Stimulated activated CD8-positive, alpha-beta memory T cell treated with anti-CD3 and anti-CD28 coated beads, Interleukin-15, amount 100 ng/mL, for 4 hours (primary cell): ENCODE results near the gene NACA.
A peak's percentile ranks its signal among the peaks of the same experiment; 100 is the strongest.
"Not testable (repeated sequence)": the region's sequence is repeated elsewhere in the genome, so short reads cannot be mapped to it uniquely, and the experiment has no call there.

Source experiments
- DNase-seq, 2 donors: peaks; one replicate each; pipeline ENCODE4 v3.0.0-alpha.2; 2020; ENCODE audit warnings: low read depth in 2 of 2

NACA gene

DNA sequence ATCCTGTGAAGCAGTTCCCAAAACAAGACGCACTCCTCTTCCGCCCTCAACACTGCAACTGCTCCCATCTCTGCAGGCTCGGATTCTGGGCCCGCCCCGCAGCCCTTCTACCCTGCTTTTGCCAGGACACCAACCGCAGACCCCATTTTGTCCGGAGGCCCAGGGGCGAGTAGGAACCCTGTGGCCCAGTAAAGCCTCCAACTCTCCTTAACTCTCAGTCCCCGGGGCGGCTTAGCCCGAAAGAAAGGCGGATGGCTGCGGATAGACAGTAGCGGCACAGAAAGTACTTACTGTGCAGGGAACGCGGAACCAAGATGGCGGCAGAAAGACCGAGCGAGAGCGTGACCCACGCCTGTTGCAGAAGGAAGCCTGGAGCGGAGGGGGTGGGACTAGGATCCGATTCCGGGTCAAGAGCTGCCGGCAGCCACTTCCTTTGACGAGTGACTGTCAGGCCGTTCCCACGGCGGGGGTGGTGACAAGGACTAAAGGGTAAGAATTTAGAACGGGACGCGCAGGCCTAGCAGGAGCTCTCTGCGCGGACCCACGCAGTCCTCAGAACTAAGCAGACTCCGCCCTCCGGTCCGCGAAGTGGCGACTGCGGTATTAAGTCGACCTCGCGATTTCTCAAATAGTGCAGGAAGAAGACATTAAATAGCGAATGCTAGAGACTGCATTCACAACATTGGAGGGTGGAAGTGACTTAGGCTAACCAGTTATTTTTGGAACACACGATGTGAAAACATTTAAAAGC lies at the start of gene NACA:
Gene NACA (minus strand): TSS at position 328 of the 751 bp plus-strand sequence. CDS start 778 bp downstream, outside the sequence.
- peak; percentile 95 to 99 for DNase-seq

GRCh38 chr12:56773113-56773512 lies 48.0 kb upstream of the NACA start:
- no peak for DNase-seq

- no peak for DNase-seq
These were observed 47.5 kb upstream of the NACA start for GRCh38 chr12:56772625-56773024.

GRCh38 chr12:56769868-56770267 lies 44.8 kb upstream of the NACA start:
- DNase-seq, result no peak

GRCh38 chr12:56768424-56768823 lies 43.3 kb upstream of the NACA start:
- DNase-seq, result no peak

DNA sequence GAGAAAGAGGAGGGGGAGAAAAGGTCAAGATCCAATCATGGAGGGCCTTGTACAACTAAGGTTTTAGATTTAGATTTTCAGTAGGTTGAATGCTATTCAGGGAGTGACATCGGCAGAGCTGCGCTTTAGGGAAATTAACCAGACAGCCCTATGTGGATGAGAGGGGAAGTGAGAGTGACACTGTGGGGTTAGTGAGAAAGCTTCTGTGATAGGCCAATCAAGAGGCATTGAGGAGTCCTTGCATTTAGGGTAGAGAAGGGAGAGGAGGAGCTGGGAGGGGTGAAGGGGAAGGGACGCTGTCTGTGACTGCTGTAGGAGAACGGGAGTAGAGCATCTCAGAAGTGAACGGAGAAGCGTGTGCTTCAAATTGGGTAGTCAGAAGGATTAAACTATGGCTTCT lies 41.4 kb upstream of the NACA start:
- DNase-seq, result no peak

- DNase-seq, result no peak
These were observed 38.9 kb upstream of the NACA start for GRCh38 chr12:56763753-56764657.

DNA sequence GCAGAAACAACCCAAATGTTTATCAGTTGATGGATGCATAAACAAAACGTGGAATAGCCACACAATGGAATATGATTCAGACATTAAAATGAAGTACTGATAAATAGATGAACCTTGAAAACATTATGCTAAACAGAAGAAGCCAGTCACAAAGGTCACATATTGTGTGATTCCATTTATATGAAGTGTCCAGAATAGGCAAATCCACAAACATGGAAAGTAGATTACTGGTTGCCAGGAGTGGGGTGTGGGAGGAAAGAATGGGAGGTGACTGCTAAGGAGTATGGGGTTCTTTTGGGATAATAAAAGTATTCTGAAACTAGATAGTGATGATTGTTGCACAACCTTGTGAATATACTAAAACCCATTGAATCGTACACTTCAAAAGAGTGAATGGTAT lies 36.7 kb upstream of the NACA start:
- DNase-seq, result no peak

DNA sequence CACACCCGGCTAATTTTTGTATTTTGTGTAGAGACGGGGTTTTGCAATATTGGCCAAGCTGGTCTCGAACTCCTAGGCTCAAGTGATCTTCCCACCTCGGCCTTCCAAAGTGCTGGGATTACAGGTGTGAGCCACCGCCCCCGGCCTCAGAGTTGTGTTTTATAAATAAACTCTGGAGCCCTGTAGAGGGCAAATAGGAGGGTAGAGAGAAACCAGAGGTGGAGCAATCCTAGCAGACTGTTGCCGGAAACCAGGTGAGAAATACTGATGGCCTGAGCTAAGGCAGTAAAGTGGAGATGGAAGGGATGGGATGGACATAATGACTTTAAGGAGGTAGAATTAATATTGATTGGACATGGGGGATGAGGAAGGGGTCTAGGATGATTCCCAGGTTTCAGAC lies 35.4 kb upstream of the NACA start:
- no peak for DNase-seq

DNA sequence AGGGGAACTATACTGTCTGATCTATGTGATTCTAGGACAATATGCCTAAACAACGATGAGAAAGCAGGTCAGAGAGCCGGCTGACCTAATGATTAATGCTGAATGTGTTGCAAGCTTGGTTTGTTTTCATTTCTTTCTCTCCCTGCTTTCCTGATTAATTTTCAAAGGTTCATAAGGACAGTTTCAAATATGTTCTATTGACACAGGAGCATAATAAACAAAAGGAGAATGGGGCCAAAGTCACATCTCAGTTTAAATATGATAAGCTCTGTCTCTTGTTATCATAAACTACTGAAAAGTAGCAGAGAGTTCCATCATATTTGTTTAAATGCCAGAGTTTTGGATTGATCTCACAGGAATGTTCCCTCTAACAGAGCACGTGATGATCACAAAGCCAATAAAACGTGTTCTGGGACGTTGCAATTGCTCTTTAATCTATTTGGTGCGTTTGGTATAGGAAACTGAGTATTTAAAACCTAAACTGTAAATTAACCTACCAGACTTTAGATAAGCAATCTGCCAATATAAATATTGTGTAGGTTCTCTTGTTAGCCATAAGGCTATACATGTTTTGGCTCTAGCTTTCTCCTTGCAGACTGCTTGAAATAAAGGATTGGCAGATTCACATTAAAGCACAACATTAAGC lies 34.3 kb upstream of the NACA start:
- DNase-seq, result no peak

- DNase-seq, result no peak
These were observed 33.7 kb upstream of the NACA start for GRCh38 chr12:56758728-56759262.

DNA sequence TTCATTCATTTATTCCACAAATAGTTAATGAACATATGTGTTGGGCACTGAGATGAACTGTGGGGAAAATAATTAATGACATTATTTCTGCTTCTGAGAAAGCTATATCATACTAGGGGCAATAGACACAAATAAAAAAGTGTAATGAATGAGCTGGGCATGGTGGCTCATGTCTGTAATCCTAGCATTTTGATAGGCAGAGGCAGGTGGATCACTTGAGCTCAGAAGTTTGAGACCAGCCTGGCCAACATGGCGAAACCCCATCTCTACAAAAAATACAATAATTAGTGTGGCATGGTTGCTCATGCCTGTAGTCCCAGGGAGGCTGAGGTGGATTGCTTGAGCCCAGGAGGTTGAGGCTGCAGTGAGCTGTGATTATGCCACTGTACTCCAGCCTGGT lies 32.9 kb upstream of the NACA start:
- DNase-seq, result not testable (repeated sequence)

DNA sequence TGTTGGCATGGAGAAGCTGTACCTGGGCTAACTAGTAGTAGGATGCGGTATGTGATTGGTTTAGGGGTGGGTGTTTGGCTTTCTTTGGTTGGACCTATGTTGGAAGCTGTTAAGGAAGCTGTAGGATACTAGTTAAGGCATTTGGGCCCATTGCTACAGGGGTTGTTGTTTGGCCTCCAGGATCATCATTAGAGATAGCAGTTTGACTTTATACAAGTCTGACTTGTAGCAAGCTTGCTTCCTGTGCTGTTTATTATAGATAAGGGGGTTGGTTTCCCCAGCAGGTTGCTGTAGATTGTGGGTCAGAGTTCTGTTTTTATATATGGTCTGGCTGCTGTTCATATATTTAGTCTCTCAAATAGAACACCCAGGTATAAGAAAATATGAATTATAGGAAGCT lies 28.5 kb upstream of the NACA start:
- DNase-seq, result no peak

- DNase-seq, result peak; percentile 65 to 71
These were observed 26.9 kb upstream of the NACA start, which contains the start of gene PRIM1 for GRCh38 chr12:56751712-56752598. Gene PRIM1, minus strand, starts transcription at chr12:56752323. Its CDS starts 25 bp downstream, at chr12:56752298.

DNA sequence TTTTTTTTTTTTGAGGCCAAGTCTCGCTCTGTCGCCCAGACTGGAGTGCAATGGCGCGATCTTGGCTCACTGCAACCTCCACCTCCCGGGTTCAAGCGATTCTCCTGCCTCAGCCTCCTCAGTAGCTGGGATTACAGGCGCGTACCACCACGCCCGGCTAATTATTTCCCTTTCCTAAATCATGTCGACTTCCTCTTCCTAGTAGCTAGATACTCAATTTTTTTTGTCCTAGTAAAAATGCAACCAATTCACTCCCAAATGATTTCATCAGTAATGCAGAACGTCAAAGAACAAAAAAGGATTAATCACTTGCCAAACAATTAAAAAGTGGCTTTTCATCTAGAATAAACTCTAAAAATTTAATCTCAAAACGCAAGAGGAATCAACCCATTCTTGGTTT lies 25.5 kb upstream of the NACA start:
- not testable (repeated sequence) for DNase-seq

- DNase-seq, result no peak
These were observed 24.8 kb upstream of the NACA start for GRCh38 chr12:56749853-56750252.

GRCh38 chr12:56749359-56749758 lies 24.3 kb upstream of the NACA start:
- DNase-seq, result no peak

DNA sequence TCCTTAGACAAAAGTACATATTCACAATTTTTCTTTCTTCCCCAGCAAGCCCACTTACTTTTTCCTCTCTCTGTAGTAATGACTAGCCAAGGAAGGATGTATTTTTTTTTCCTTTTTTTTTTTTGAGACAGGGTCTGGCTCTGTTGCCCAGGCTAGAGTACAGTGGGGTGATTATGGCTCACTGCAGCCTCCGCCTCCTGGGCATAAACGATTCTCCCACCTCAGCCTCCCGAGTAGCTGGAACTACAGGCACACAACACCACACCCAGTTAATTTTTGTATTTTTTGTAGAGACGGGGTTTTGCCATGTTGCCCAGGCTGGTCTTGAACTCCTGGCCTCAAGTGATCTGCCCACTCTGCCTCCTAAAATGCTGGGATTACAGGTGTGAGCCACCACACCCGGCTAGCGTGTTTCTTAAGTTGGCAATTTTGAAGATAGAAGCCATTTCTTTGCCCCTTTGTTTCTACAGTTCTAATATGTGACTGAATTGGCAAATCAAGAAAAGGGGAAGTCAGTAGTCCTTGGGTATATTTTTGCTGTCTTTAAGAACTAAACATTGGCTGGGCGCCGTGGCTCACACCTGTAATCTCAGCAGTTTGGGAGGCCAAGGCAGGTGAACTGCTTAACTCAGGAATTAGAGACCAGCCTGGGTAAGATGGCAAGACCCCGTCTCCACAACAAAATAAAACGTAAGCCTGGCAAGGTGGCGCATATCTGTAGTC lies 3.2 kb upstream of the NACA start:
- DNase-seq, result no peak

- DNase-seq, result not testable (repeated sequence)
These were observed 1.1 kb upstream of the NACA start for GRCh38 chr12:56726196-56726675.

GRCh38 chr12:56725723-56726102 lies 614 bp upstream of the NACA start:
- DNase-seq, result no peak
